Glutamatergic neuron (in vitro differentiated cells): Measurements from ENCODE around the gene RBFA. TPM values are rescaled to one million over a fixed set of nuclear protein-coding genes. Genes with fewer than 3 reads are reported as not detected.
A peak's percentile ranks its signal among the peaks of the same experiment; 100 is the strongest.

ENCODE experiments used
- DNase-seq: peaks from one replicate; pipeline ENCODE4 v3.0.0; 2022
- H3K27ac Mint-ChIP-seq: one replicate; pipeline ENCODE4 v1.8.0; 2020; ENCODE audit warnings: mild to moderate bottlenecking, mixed read lengths, inconsistent platforms; ENCODE audit not compliant: unreplicated experiment
- H3K27me3 Mint-ChIP-seq: one replicate; pipeline ENCODE4 v1.8.0; 2020; ENCODE audit warnings: mild to moderate bottlenecking, moderate library complexity, mixed read lengths, inconsistent platforms; ENCODE audit not compliant: unreplicated experiment
- H3K36me3 Mint-ChIP-seq: one replicate; pipeline ENCODE4 v1.8.0; 2020; ENCODE audit warnings: mild to moderate bottlenecking, mixed read lengths, inconsistent platforms; ENCODE audit not compliant: unreplicated experiment
- H3K4me1 Mint-ChIP-seq: one replicate; pipeline ENCODE4 v1.8.0; 2020; ENCODE audit warnings: mild to moderate bottlenecking, low read depth, mixed read lengths, inconsistent platforms; ENCODE audit not compliant: unreplicated experiment
- H3K4me3 Mint-ChIP-seq: one replicate; pipeline ENCODE4 v1.8.0; 2020; ENCODE audit warnings: mild to moderate bottlenecking, mixed read lengths, inconsistent platforms; ENCODE audit not compliant: unreplicated experiment
- H3K9me3 Mint-ChIP-seq: one replicate; pipeline ENCODE4 v1.8.0; 2020; ENCODE audit warnings: mild to moderate bottlenecking, moderate library complexity, mixed read lengths, inconsistent platforms; ENCODE audit not compliant: unreplicated experiment
- CTCF ChIP-seq: fragments of 200-600 bp; sonication (generic); IDR thresholded peaks from one replicate; pipeline ENCODE4 v1.5.0; 2021; ENCODE audit not compliant: partially characterized antibody, unreplicated experiment
- total RNA-seq: library from RNA; stranded (reverse); fragmentation: NEBNext Ultra II Directional; extraction: Animal tissue kit (Norgen Biotek cat#: 25700); gene quantifications from one replicate; pipeline ENCODE4 v1.2.1, GENCODE V29; 2021; ENCODE audit not compliant: unreplicated experiment

Gene RBFA
- total RNA-seq, 1 donor from 2014 or later, result 94.6 TPM

- Mint-ChIP-seq H3K27me3 (peaks cover 2% of the 10 kb centered on the region), H3K36me3 (peaks cover 22% of the 10 kb centered on the region), H3K4me1 (no peaks in the 10 kb centered on the region), H3K4me3 (no peak overlapping the region), H3K9me3 (peaks cover 10% of the 10 kb centered on the region), H3K27ac (no peak overlapping the region)
- no peak for TF ChIP-seq CTCF
- DNase-seq, result no peak
Observed at GRCh38 chr18:80000877-80001276, 33.4 kb upstream of the RBFA start.

GRCh38 chr18:80002468-80002867, 31.8 kb upstream of the RBFA start:
- peaks cover 3% of the 10 kb centered on the region for H3K27me3 Mint-ChIP-seq
- TF ChIP-seq CTCF, result no peak
- peaks cover 33% of the 10 kb centered on the region for H3K36me3 Mint-ChIP-seq
- H3K27ac Mint-ChIP-seq, result no peak overlapping the region
- no peak overlapping the region for H3K4me3 Mint-ChIP-seq
- peaks cover 10% of the 10 kb centered on the region for H3K9me3 Mint-ChIP-seq
- no peak for DNase-seq
- no peaks in the 10 kb centered on the region for H3K4me1 Mint-ChIP-seq

- Mint-ChIP-seq H3K27ac (peak overlapping the region; percentile 20), H3K9me3 (peaks cover 21% of the 10 kb centered on the region), H3K4me1 (no peaks in the 10 kb centered on the region), H3K36me3 (peaks cover 49% of the 10 kb centered on the region), H3K4me3 (no peak overlapping the region), H3K27me3 (peaks cover 6% of the 10 kb centered on the region)
- no peak for DNase-seq
- TF ChIP-seq CTCF, result no peak
Observed at GRCh38 chr18:80004600-80005342, 29.5 kb upstream of the RBFA start.

- H3K27me3 Mint-ChIP-seq, result peaks cover 6% of the 10 kb centered on the region
- H3K36me3 Mint-ChIP-seq, result peaks cover 57% of the 10 kb centered on the region
- no peak overlapping the region for H3K27ac Mint-ChIP-seq
- no peaks in the 10 kb centered on the region for H3K4me1 Mint-ChIP-seq
- no peak for TF ChIP-seq CTCF
- no peak for DNase-seq
- peaks cover 17% of the 10 kb centered on the region for H3K9me3 Mint-ChIP-seq
- no peak overlapping the region for H3K4me3 Mint-ChIP-seq
Observed at GRCh38 chr18:80006724-80007123, 27.5 kb upstream of the RBFA start.
